ENCODE data around the gene ADAP1.
"Not testable (repeated sequence)": the region's sequence is repeated elsewhere in the genome, so short reads cannot be mapped to it uniquely, and the experiment has no call there.

ADAP1 gene

GRCh38 chr7:875476-876076 is 78.9 kb downstream of the ADAP1 start:
- no peak for DNase-seq

DNA sequence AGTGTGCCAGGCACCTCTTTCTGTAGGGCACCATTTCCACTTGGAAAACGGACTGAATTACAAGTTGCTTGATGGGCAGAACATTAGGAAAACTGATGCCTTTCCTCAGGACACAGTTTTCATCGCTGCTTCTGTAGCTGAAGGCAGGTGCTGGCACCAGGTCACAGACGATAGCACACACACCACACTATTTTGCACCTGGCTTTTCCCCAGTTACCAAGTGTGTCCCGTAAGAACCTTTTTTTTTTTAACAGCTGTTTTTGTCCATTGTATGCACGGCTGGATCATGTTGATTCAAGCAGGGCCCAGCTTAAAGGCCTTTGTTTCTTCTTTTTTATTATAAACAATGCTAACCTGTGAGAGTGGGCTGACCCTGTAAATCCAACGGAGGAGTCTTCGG is 79.4 kb downstream of the ADAP1 start:
- DNase-seq, result no peak

GRCh38 chr7:874031-874749 is 80.3 kb downstream of the ADAP1 start:
- no peak for DNase-seq

GRCh38 chr7:873367-874002 is 81.0 kb downstream of the ADAP1 start:
- peak; percentile 64 to 79 for DNase-seq

- not testable (repeated sequence) for DNase-seq
These were observed 81.8 kb downstream of the ADAP1 start for GRCh38 chr7:872685-873084.

- DNase-seq, result no peak
These were observed 82.5 kb downstream of the ADAP1 start for GRCh38 chr7:871900-872537.

GRCh38 chr7:869348-869747 is 85.1 kb downstream of the ADAP1 start:
- no peak for DNase-seq

GRCh38 chr7:868189-868486 is 86.3 kb downstream of the ADAP1 start:
- DNase-seq, result no peak

DNA sequence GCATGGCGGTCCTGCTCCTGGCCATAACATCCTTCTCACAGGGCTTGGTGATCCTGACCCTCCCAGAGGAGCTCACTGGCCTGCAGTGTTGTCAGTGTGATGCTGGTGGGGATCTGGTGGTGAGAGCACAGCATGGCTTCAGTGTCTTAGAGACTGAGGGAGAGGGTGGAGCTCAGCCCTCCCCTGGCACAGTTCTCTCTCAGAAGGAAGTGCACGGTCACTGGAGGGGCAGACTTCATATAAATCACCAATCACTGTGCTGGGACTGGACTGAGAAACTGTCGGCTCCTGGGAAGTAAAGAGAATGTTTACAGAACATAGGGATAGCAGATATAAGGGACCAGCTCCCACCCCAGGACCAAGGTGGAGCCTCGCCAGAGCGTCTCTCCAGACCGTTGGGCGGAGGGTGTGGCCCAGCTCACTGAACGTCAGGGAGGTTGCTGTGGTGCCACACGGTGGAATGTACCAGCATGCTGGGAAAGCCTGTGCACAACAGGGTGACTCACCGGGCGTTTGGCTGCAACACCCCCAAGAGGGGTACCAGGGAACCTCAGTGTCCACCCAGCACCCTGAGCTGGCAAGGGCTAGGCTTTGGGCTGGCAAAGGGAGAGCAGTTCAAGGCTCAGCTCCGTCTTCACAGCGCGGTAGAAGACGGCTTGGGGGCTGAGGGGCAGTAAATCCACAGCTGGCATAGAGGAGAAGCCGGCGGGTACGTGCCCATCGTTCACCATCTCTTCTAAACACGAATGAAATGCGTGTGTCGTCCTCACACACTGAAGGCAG is 86.9 kb downstream of the ADAP1 start:
- peak; percentile 26 to 36 for DNase-seq

GRCh38 chr7:867001-867405 is 87.5 kb downstream of the ADAP1 start:
- no peak for DNase-seq

DNA sequence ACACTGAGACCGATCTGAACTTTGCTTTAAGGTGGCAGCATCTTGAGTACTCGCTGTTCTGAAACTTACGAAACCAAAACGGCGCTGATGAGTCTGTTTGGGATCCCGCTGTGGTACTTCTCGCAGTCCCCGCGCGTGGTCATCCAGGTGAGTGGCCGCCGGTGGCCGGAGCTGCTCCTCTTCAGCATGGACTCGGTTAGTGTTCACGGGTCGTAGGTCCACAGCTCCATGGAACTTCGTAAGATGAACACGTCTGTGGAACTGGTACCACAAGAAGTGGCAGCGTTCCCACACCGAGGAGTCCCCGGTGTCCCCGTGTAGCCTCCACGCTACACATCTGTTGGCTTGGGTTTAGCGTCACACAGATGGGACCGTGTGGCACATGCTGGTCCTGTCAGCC is 88.6 kb downstream of the ADAP1 start:
- DNase-seq, result no peak

- no peak for DNase-seq
These were observed 91.4 kb downstream of the ADAP1 start for GRCh38 chr7:863106-863505.

GRCh38 chr7:862157-862556 is 92.3 kb downstream of the ADAP1 start:
- no peak for DNase-seq

DNA sequence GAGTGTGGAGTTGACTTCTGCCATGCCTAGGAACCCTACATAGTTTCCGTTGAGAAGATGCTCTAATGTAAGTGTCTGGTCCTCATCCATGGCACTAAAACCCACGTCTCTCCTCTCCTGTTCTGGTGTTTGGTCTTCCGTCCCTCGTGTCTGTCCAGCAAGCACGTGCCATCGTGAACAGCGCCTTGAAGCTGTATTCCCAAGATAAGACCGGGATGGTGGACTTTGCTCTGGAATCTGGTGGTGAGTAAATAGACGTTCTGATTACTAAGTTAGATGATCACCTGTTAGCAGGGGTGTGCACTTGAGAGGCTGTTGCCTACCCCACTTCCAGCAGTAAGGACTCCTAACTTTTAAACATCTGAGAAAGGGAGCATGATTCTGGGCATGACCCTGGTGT is 93.3 kb downstream of the ADAP1 start:
- DNase-seq, result no peak

GRCh38 chr7:860149-860548 is 94.3 kb downstream of the ADAP1 start:
- no peak for DNase-seq

- no peak for DNase-seq
These were observed 95.0 kb downstream of the ADAP1 start for GRCh38 chr7:859359-860030.

DNA sequence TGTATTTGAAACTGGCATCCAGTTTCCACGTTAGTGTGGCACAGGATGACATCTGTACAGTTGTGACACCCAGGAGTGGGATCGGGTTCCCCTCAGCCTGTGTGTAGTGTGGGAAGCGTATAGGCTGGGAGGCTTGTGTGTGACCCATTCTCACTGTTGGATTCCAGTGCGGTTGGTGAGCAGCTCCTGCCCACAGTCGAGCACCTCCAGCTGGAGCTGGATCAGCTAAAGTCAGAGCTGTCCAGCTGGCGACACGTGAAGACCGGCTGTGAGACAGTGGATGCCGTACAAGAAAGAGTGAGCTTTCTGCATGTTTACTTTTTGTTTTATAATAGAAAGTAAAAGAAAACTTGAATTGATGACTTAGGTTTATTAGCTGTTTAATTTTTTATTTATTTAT is 96.8 kb downstream of the ADAP1 start:
- DNase-seq, result no peak

GRCh38 chr7:856444-857095 is 97.9 kb downstream of the ADAP1 start:
- no peak for DNase-seq

GRCh38 chr7:855686-856369 is 98.7 kb downstream of the ADAP1 start:
- no peak for DNase-seq

DNA sequence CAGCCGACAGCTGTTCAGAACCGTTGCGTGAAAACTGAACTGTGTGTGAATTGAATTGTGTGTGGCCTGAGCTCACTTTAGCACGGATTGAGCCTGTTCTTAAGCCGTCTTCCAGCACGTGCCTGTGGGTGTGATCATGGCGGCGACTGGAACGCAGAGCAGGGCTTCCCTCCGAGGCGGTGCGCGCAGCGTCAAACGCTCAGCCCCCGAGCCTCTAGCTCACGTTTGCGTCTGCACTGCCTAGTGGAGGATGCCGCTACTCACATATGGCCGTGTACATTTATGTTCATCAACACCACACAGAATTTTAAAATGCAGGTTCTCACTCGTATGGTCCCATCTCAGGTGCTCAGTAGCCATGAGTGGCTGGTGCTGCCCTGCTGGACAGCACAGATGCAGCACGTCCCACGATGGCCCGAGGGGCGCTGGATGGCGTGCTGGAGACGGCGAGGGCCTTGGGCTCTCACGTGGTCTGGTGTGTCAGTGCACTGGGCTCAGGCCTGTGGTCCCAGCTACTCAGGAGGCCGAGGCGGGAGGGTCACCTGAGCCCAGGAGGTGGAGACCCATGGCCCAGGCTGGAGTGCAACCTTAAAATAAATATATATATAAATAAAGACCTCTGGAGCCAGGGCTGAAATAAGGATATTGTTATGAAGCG is 100.2 kb downstream of the ADAP1 start:
- DNase-seq, result no peak

All from SW 1271 (cell line).